ENCODE results near the gene KRT84.

Gene KRT84

DNA sequence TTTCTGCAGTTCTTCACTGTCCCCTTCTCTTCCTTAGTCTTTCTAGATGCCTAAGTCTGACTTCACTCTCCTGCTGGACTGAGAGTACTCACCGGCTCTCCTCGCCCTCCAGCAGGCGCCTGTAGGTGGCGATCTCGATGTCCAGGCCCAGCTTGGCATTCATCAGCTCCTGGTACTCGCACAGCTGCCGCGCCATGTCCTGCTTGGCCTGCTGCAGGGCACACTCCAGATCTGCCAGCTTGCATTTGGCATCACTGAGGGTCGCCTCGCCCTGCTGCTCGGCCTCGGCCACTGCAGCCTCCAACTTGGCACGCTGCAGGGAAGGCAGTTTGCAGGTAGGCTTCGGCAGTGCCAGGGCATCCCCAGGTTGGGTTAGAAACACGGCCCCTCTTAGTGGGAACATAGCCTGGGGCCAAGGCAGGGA is 5.2 kb downstream of the KRT84 start:
- Histone ChIP-seq H3K9me3 (ENCODE audit: control insufficient read depth, insufficient read depth, low read depth, low read length) (no peaks in the 10 kb centered on the region), H3K27ac (ENCODE audit: extremely low read depth, low read depth, low read length) (no peak overlapping the region), H3K4me1 (ENCODE audit: control insufficient read depth, insufficient read depth, low read length) (no peaks in the 10 kb centered on the region), H3K4me3 (ENCODE audit: low read depth, low read length) (no peak overlapping the region), H3K36me3 (ENCODE audit: control insufficient read depth in 2 of 2, insufficient read depth in 1 of 2, low read length in 2 of 2) (no peaks in the 10 kb centered on the region)
- TF ChIP-seq INSM2 (tag by site-specific recombination; IDR thresholded peaks at IDR 0.05) (no peak), CTCF (tag by site-specific recombination; IDR thresholded peaks at IDR 0.05) (peak; percentile 19; the same call in 1 of the 2 replicates), ZNF785 (tag by site-specific recombination; IDR thresholded peaks at IDR 0.05) (no peak), SP2 (tag by site-specific recombination; IDR thresholded peaks at IDR 0.05) (no peak), PRDM6 (tag by site-specific recombination; IDR thresholded peaks at IDR 0.05) (no peak), ZNF654 (tag by site-specific recombination; IDR thresholded peaks at IDR 0.05; ENCODE audit: low read depth) (peak; percentile 18), ZNF777 (tag by site-specific recombination; IDR thresholded peaks at IDR 0.05; ENCODE audit: borderline replicate concordance) (no peak)
- CTCF ChIA-PET, result interaction anchor here (0.6 to 3.3 kb wide), 19 partner anchors 9 to 505 kb away, joined by 3 to 19 read pairs (median 6); no protein-coding TSS in a partner anchor
- POLR2A ChIA-PET, result no interaction called here

- CTCF ChIA-PET, result interaction anchor here (0.5 to 3.3 kb wide), 16 partner anchors 9 to 545 kb away, joined by 3 to 19 read pairs (median 6); no protein-coding TSS in a partner anchor
- POLR2A ChIA-PET, result no interaction called here
- no peak overlapping the region for H3K27ac ChIP-seq (ENCODE audit: extremely low read depth, low read depth, low read length)
- TF ChIP-seq ZNF48 (tag by site-specific recombination; IDR thresholded peaks at IDR 0.05), result no peak
- TF ChIP-seq GFI1B (tag by site-specific recombination; IDR thresholded peaks at IDR 0.05), result no peak
- TF ChIP-seq ZNF140 (tag by site-specific recombination; IDR thresholded peaks at IDR 0.05), result no peak
- TF ChIP-seq MYNN (tag by site-specific recombination; IDR thresholded peaks at IDR 0.05; ENCODE audit: borderline replicate concordance), result no peak
- TF ChIP-seq ZSCAN16 (tag by site-specific recombination; IDR thresholded peaks at IDR 0.05), result no peak
- no peak for TF ChIP-seq GLI2 (tag by site-specific recombination; IDR thresholded peaks at IDR 0.05; ENCODE audit: borderline replicate concordance, low read depth)
- TF ChIP-seq ZNF341 (tag by site-specific recombination; IDR thresholded peaks at IDR 0.05; ENCODE audit: low read depth), result no peak
- TF ChIP-seq ZNF404 (tag by site-specific recombination; IDR thresholded peaks at IDR 0.05), result no peak
- no peak for TF ChIP-seq ZBTB49 (tag by site-specific recombination; IDR thresholded peaks at IDR 0.05; ENCODE audit: low read depth)
- no peak for TF ChIP-seq OVOL3 (tag by site-specific recombination; IDR thresholded peaks at IDR 0.05)
- no peak for TF ChIP-seq ZNF335 (tag by site-specific recombination; conservative IDR thresholded peaks at IDR 0.05)
- TF ChIP-seq ZNF785 (tag by site-specific recombination; IDR thresholded peaks at IDR 0.05), result no peak
- TF ChIP-seq ZNF169 (tag by site-specific recombination; IDR thresholded peaks at IDR 0.05), result no peak
- TF ChIP-seq, protein P1, sequence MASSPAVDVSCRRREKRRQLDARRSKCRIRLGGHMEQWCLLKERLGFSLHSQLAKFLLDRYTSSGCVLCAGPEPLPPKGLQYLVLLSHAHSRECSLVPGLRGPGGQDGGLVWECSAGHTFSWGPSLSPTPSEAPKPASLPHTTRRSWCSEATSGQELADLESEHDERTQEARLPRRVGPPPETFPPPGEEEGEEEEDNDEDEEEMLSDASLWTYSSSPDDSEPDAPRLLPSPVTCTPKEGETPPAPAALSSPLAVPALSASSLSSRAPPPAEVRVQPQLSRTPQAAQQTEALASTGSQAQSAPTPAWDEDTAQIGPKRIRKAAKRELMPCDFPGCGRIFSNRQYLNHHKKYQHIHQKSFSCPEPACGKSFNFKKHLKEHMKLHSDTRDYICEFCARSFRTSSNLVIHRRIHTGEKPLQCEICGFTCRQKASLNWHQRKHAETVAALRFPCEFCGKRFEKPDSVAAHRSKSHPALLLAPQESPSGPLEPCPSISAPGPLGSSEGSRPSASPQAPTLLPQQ (tag by site-specific recombination; IDR thresholded peaks at IDR 0.05), result no peak
- no peak for TF ChIP-seq ZNF514 (tag by site-specific recombination; IDR thresholded peaks at IDR 0.05)
- H3K36me3 ChIP-seq (ENCODE audit: control insufficient read depth in 2 of 2, insufficient read depth in 1 of 2, low read length in 2 of 2), result no peaks in the 10 kb centered on the region
- no peak overlapping the region for H3K4me3 ChIP-seq (ENCODE audit: low read depth, low read length)
- H3K9me3 ChIP-seq (ENCODE audit: control insufficient read depth, insufficient read depth, low read depth, low read length), result no peaks in the 10 kb centered on the region
- H3K4me1 ChIP-seq (ENCODE audit: control insufficient read depth, insufficient read depth, low read length), result no peaks in the 10 kb centered on the region
Measured at GRCh38 chr12:52379536-52379935, 5.9 kb downstream of the KRT84 start.

Measured in HEK293 (cell line).